Cerebellar nuclear complex (tissue), 1 donor: ENCODE data around the gene SPIB.
"Not testable (repeated sequence)": the region's sequence is repeated elsewhere in the genome, so short reads cannot be mapped to it uniquely, and the experiment has no call there.

Experiments
- DNase-seq, 2 experiments: peaks; one replicate each; lab custom pipeline; 2025; lab: John Stamatoyannopoulos, UW

Gene SPIB

GRCh38 chr19:50418176-50419021 is at the start of gene SPIB:
TSS of gene SPIB (plus strand) at chr19:50418938. CDS start at chr19:50418963, 25 bp downstream.
- DNase-seq = no peak

GRCh38 chr19:50371914-50372475 is 46.7 kb upstream of the SPIB start:
- DNase-seq = no peak

GRCh38 chr19:50376166-50377050 is 42.3 kb upstream of the SPIB start, which contains the start of gene NR1H2:
TSS of gene NR1H2 (plus strand) at chr19:50376457. CDS start at chr19:50377606, 1,149 bp downstream.
- DNase-seq = peak; percentile 55 to 80

- no peak for DNase-seq
These were observed 41.7 kb upstream of the SPIB start for GRCh38 chr19:50377051-50377461.

- no peak for DNase-seq
These were observed 41.2 kb upstream of the SPIB start for GRCh38 chr19:50377517-50377916.

GRCh38 chr19:50378169-50378862 is 40.4 kb upstream of the SPIB start:
- DNase-seq = no peak

GRCh38 chr19:50378863-50379236 is 39.9 kb upstream of the SPIB start:
- no peak for DNase-seq

GRCh38 chr19:50379602-50380001 is 39.1 kb upstream of the SPIB start:
- DNase-seq = no peak

GRCh38 chr19:50380137-50380536 is 38.6 kb upstream of the SPIB start:
- no peak for DNase-seq

- DNase-seq = no peak
These were observed 38.0 kb upstream of the SPIB start for GRCh38 chr19:50380751-50381151.

GRCh38 chr19:50381881-50382729 is 36.6 kb upstream of the SPIB start:
- DNase-seq = no peak

- DNase-seq = no peak
These were observed 35.5 kb upstream of the SPIB start for GRCh38 chr19:50383001-50383851.

GRCh38 chr19:50383852-50384684 is 34.7 kb upstream of the SPIB start, which contains the start of gene POLD1:
TSS of gene POLD1 (plus strand) at chr19:50384347. CDS start at chr19:50398852, 14,505 bp downstream.
- DNase-seq = peak; percentile 61

GRCh38 chr19:50384685-50385535 is 33.8 kb upstream of the SPIB start:
- no peak for DNase-seq

GRCh38 chr19:50387176-50387867 is 31.4 kb upstream of the SPIB start:
- no peak for DNase-seq

- DNase-seq = no peak
These were observed 30.9 kb upstream of the SPIB start for GRCh38 chr19:50387868-50388245.

GRCh38 chr19:50390295-50390694 is 28.4 kb upstream of the SPIB start:
- DNase-seq = not testable (repeated sequence)
